Endothelial cell of umbilical vein (primary cell): ENCODE results near the gene FXYD6. TPM values are rescaled to one million over a fixed set of nuclear protein-coding genes. Genes with fewer than 3 reads are reported as not detected.

Source experiments
- BruUV-seq: library from RNA; stranded (reverse); fragments of 400-500 nt; replicated peaks from 2 replicates; lab custom pipeline; 2021; lab: Mats Ljungman, UMichigan
- CTCF ChIA-PET: fragments of 300-600, 350-600 bp; sonication (Branson Sonifier 250); formaldehyde crosslinking; loops from one replicate; lab custom pipeline; 2021; ENCODE audit warnings: antibody characterized with exemption, inconsistent platforms; lab: Charles Lee
- POLR2A ChIA-PET: fragments of 300-600, 350-600 bp; sonication (Branson Sonifier 250); formaldehyde crosslinking; loops from one replicate; lab custom pipeline; 2021; ENCODE audit warnings: antibody characterized with exemption, inconsistent platforms; lab: Charles Lee
- DNase-seq: peaks from one replicate; pipeline ENCODE4 v3.0.0-alpha.2; 2011; ENCODE audit warnings: low read depth, low spot score
- FAIRE-seq: peaks from 2 replicates; lab custom pipeline; 2011; peaks lifted over from hg19 to GRCh38; lab: Jason Lieb, UNC
- H2AFZ ChIP-seq: 2 replicates; pipeline ENCODE4 v1.6.0; 2012; ENCODE audit warnings: low read depth, low read length, control low read depth, inconsistent platforms
- H3K27ac ChIP-seq: 2 replicates; pipeline ENCODE4 v1.5.1; 2011; ENCODE audit warnings: low read depth, mild to moderate bottlenecking, control low read depth, low read length, moderate library complexity; ENCODE audit not compliant: insufficient read depth
- H3K27me3 ChIP-seq, 2 experiments: 2 replicates each; pipeline versions ENCODE4 v1.6.0 to v1.6.1; 2011; ENCODE audit warnings: low read length in 2 of 2, mixed read lengths in 1 of 2; ENCODE audit not compliant: control insufficient read depth in 2 of 2, insufficient read depth in 2 of 2
- H3K36me3 ChIP-seq, 2 experiments: 2 replicates in 1 of 2; 3 replicates in 1 of 2; pipeline ENCODE4 v1.5.1; 2011; ENCODE audit warnings: low read length in 2 of 2, mild to moderate bottlenecking in 1 of 2, moderate library complexity in 1 of 2; ENCODE audit not compliant: control insufficient read depth in 2 of 2, insufficient read depth in 2 of 2; ENCODE audit errors: extremely low read depth in 1 of 2
- H3K4me1 ChIP-seq: 3 replicates; pipeline ENCODE4 v1.5.1; 2011; ENCODE audit warnings: mild to moderate bottlenecking, low read length; ENCODE audit not compliant: control insufficient read depth, insufficient read depth; ENCODE audit errors: extremely low read depth
- H3K4me2 ChIP-seq: 2 replicates; pipeline ENCODE4 v1.6.1; 2011; ENCODE audit warnings: low read length, control low read depth, mixed read lengths; ENCODE audit not compliant: insufficient read depth
- H3K4me3 ChIP-seq, 3 experiments: fragments of 200-600 bp in 1 of 3; sonication (generic), shearing (Covaris generic) in 1 of 3; replicated peaks in 1 of 3; 2 replicates each; pipeline ENCODE4 v1.5.1; 2011 to 2016; ENCODE audit warnings: control low read depth in 3 of 3, low read length in 3 of 3, mild to moderate bottlenecking in 2 of 3, inconsistent platforms in 1 of 3, low read depth in 1 of 3, moderate library complexity in 1 of 3; ENCODE audit not compliant: insufficient read depth in 1 of 3
- H3K79me2 ChIP-seq: 2 replicates; pipeline ENCODE4 v1.6.0; 2012; ENCODE audit warnings: low read length, inconsistent platforms; ENCODE audit not compliant: control insufficient read depth, insufficient read depth
- H3K9ac ChIP-seq: replicated peaks from 2 replicates; pipeline ENCODE3; 2011; ENCODE audit warnings: low read length, control low read depth; ENCODE audit not compliant: insufficient read depth; ENCODE audit errors: extremely low read depth
- H3K9me1 ChIP-seq: replicated peaks from 3 replicates; pipeline ENCODE4 v1.6.0; 2011; ENCODE audit warnings: mild to moderate bottlenecking, low read length; ENCODE audit not compliant: control insufficient read depth, insufficient read depth; ENCODE audit errors: extremely low read depth
- H3K9me3 ChIP-seq: replicated peaks from 2 replicates; pipeline ENCODE4 v1.5.1; 2012; ENCODE audit warnings: low read length, inconsistent platforms; ENCODE audit not compliant: control insufficient read depth, insufficient read depth
- H4K20me1 ChIP-seq: replicated peaks from 2 replicates; pipeline ENCODE3; 2011; ENCODE audit warnings: mild to moderate bottlenecking, low read length; ENCODE audit not compliant: control insufficient read depth, insufficient read depth; ENCODE audit errors: extremely low read depth
- CTCF ChIP-seq, 2 donors: IDR thresholded peaks; 1 replicate in 1 of 2; 2 replicates in 1 of 2; pipeline ENCODE4 v1.5.1; 2011; ENCODE audit warnings: low read length in 2 of 2, mild to moderate bottlenecking in 2 of 2, moderate library complexity in 2 of 2, control low read depth in 1 of 2, inconsistent platforms in 1 of 2, low read depth in 1 of 2; ENCODE audit not compliant: insufficient read depth in 1 of 2; ENCODE audit errors: extremely low read depth in 1 of 2
- EZH2 ChIP-seq: IDR thresholded peaks from 2 replicates; pipeline ENCODE4 v1.6.1; 2012; ENCODE audit warnings: borderline replicate concordance, low read depth, mild to moderate bottlenecking, moderate library complexity, low read length, inconsistent platforms; ENCODE audit not compliant: severe bottlenecking
- FOS ChIP-seq: IDR thresholded peaks from 2 replicates; pipeline ENCODE4 v1.6.1; 2011; ENCODE audit warnings: mild to moderate bottlenecking, low read length, moderate library complexity, borderline replicate concordance; ENCODE audit not compliant: insufficient read depth
- GATA2 ChIP-seq: IDR thresholded peaks from 2 replicates; pipeline ENCODE4 v1.7.0; 2011; ENCODE audit warnings: low read depth, mild to moderate bottlenecking, moderate library complexity, mixed read lengths, low read length; ENCODE audit not compliant: insufficient read length, insufficient read depth
- JUN ChIP-seq: IDR thresholded peaks from 2 replicates; pipeline ENCODE4 v1.6.1; 2011; ENCODE audit warnings: borderline replicate concordance, low read depth; ENCODE audit not compliant: insufficient read length, insufficient read depth
- MAX ChIP-seq: IDR thresholded peaks from 2 replicates; pipeline ENCODE4 v1.6.1; 2011; ENCODE audit not compliant: insufficient read depth, insufficient read length
- MYC ChIP-seq: IDR thresholded peaks from one replicate; pipeline ENCODE4 v1.6.1; 2011; ENCODE audit warnings: mild to moderate bottlenecking, low read depth, low read length
- POLR2A ChIP-seq: IDR thresholded peaks from 2 replicates; pipeline ENCODE4 v1.6.1; 2012; ENCODE audit warnings: low read depth, mild to moderate bottlenecking, control low read depth, low read length
- POLR2AphosphoS5 ChIP-seq: IDR thresholded peaks from 2 replicates; pipeline ENCODE4 v1.6.1; 2012; ENCODE audit warnings: low read depth, mild to moderate bottlenecking, control low read depth, low read length, moderate library complexity; ENCODE audit not compliant: insufficient read depth
- dilution Hi-C: fragments of 300-500 bp; cut with MboI; formaldehyde crosslinking; loops from one replicate; pipeline ENCODE4 v1.15.0; 2019; ENCODE audit warnings: low sequenced_read_pairs; ENCODE audit not compliant: extremely low pct_ligation_motif_present
- intact Hi-C: fragments of 100-400 bp; cut with micrococcal nuclease; formaldehyde crosslinking; loops from one replicate; pipeline ENCODE4 v1.10.0; 2022
- polyA plus RNA-seq, 4 experiments: library from polyadenylated mRNA; depleted of rRNA in 3 of 4; stranded (reverse) in 3 of 4; unstranded in 1 of 4; fragments of >200 nt; gene quantifications; 2 replicates each; pipeline versions ENCODE4 v1.2.1 to v1.2.3, GENCODE V29; 2011 to 2012; ENCODE audit warnings: missing spikeins in 1 of 4
- total RNA-seq: library from RNA; stranded (reverse); gene quantifications from 2 replicates; pipeline ENCODE4 v1.2.3, GENCODE V29; 2021

Gene FXYD6
- total and polyA plus RNA-seq, 2 donors (not counting 3 experiments of a cell fraction or from before 2014, with no cell fraction given): 1.4 to 8.7 TPM

GRCh38 chr11:117878314-117878938, 2.0 kb upstream of the FXYD6 start:
- H2AFZ ChIP-seq: no peak overlapping the region
- peaks cover 66 to 70% of the 10 kb centered on the region in 2 experiments for H3K27me3 ChIP-seq
- ChIA-PET CTCF (no interaction called here), POLR2A (no interaction called here)
- no TSS peak for BruUV-seq
- H3K4me2 ChIP-seq: no peak overlapping the region
- TF ChIP-seq POLR2A (no peak), CTCF (IDR thresholded peaks at IDR 0.05; ENCODE audit: extremely low read depth in 1 of 2, insufficient read depth in 1 of 2, low read depth in 1 of 2, low read length in 2 of 2) (no peak), POLR2AphosphoS5 (no peak), EZH2 (no peak), MYC (no peak), JUN (no peak), FOS (no peak), GATA2 (no peak), MAX (no peak)
- H3K4me1 ChIP-seq: no peaks in the 10 kb centered on the region
- dilution Hi-C loops (no loop called here), intact Hi-C loops (no loop called here)
- no peak overlapping the region for H3K9ac ChIP-seq
- no peaks in the 10 kb centered on the region for H3K9me3 ChIP-seq
- FAIRE-seq (no peak), DNase-seq (no peak)
- no peaks in the 10 kb centered on the region for H4K20me1 ChIP-seq
- no peak overlapping the region for H3K27ac ChIP-seq
- H3K9me1 ChIP-seq: no peaks in the 10 kb centered on the region
- no peaks in the 10 kb centered on the region for H3K79me2 ChIP-seq
- H3K36me3 ChIP-seq: no peaks in the 10 kb centered on the region
- H3K4me3 ChIP-seq: no peak overlapping the region
